Measurements from ENCODE around the gene PTCD2. TPM values are rescaled to one million over a fixed set of nuclear protein-coding genes. Genes with fewer than 3 reads are reported as not detected.
A peak's percentile ranks its signal among the peaks of the same experiment; 100 is the strongest.

The PTCD2 gene
- total and polyA plus RNA-seq, 2 donors from 2014 or later, result 7.2 to 9.8 TPM

DNA sequence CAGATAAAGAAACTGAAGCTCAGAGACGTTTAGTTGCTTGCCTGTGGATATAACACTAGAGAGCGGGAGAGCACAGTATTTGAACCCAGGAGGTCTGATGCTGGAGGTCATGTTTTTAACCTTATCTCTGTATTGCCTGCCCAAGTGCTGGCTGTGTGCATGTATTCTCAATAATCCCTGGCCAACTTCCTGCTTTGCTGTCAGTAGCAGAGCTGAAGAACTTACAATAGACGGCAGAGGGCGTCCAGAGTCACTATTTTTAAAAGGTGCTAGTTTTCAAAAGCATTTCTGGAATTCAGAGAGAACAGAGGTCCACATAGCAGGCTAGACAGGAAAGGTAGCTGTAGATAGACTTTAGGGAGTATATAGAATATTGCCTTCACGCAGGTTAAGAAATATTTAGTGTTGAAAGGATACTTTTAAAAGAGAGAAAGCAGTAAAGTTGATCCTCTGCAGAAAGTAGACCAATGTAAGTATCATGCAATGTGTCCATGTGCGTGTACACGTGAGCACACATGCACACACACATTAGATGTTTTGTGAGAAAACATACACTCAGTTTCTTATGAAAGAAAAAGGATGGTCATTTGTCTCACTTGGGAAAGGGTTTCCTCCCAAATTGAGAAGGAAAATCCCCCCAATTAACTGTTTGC, 46.3 kb downstream of the PTCD2 start:
- FAIRE-seq (peak; percentile 79), DNase-seq (peak in 4 of 5 donors; percentile 56 to 90 (median 74))
- peaks cover 0 to 5% (median 0%) of the 10 kb centered on the region in 3 donors for H3K4me1 ChIP-seq (ENCODE audit: control insufficient read depth in 2 of 3, insufficient read depth in 2 of 3, low read depth in 1 of 3, low read length in 3 of 3)

DNA sequence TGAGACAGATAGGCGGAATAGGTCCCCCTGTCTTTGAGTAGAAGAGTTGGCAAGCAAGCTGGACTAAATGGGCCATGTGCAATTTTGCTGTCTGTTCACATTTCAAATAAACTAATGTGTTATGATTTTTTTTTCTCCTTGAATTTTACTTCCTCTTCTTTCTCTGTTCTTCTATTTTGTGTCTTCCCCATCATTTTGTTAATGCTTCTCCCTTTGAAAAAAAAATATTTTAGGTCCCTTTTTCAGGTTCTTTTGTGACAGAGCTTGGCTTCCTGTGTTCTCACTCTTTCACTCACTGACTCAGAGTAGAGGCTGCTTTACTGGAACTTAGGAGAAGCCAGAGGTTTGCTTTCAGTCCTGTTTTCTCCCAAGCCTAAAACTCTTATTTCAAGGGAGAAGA, 48.1 kb downstream of the PTCD2 start:
- no peak for TF ChIP-seq CTCF (IDR thresholded peaks at IDR 0.05; ENCODE audit: borderline replicate concordance, extremely low read depth, insufficient read depth)
- no peak for DNase-seq
- Histone ChIP-seq H3K27ac (ENCODE audit: low read depth in 2 of 2, low read length in 2 of 2) (no peak overlapping the region), H3K4me1 (ENCODE audit: control insufficient read depth in 2 of 3, insufficient read depth in 2 of 3, low read depth in 1 of 3, low read length in 3 of 3) (peaks cover 0 to 5% (median 0%) of the 10 kb centered on the region in 3 donors), H3K4me3 (ENCODE audit: low read length in 3 of 3) (no peak overlapping the region), H3K9ac (ENCODE audit: low read length in 3 of 3) (no peak overlapping the region), H3K36me3 (ENCODE audit: control insufficient read depth in 2 of 3, insufficient read depth in 3 of 3, low read length in 3 of 3) (no peaks in the 10 kb centered on the region), H3K9me3 (ENCODE audit: control insufficient read depth in 2 of 3, insufficient read depth in 1 of 3, low read length in 3 of 3) (no peaks in the 10 kb centered on the region), H3K27me3 (ENCODE audit: control insufficient read depth, insufficient read depth, low read length) (no peaks in the 10 kb centered on the region)
- intact Hi-C loops (cut with DNase I), result no loop called here
- no peak for FAIRE-seq

More for the DNA sequence above, 46.3 kb downstream of the PTCD2 start:
- no peaks in the 10 kb centered on the region for H3K9me3 ChIP-seq (ENCODE audit: control insufficient read depth in 2 of 3, insufficient read depth in 1 of 3, low read length in 3 of 3)
- H3K9ac ChIP-seq (ENCODE audit: low read length in 3 of 3), result no peak overlapping the region
- TF ChIP-seq CTCF (IDR thresholded peaks at IDR 0.05; ENCODE audit: borderline replicate concordance, extremely low read depth, insufficient read depth), result peak; percentile 87
- H3K27ac ChIP-seq (ENCODE audit: low read depth in 2 of 2, low read length in 2 of 2), result no peak overlapping the region
- intact Hi-C loops (cut with DNase I), result no loop called here
- H3K36me3 ChIP-seq (ENCODE audit: control insufficient read depth in 2 of 3, insufficient read depth in 3 of 3, low read length in 3 of 3), result peaks cover 0 to 2% (median 0%) of the 10 kb centered on the region in 3 donors
- H3K27me3 ChIP-seq (ENCODE audit: control insufficient read depth, insufficient read depth, low read length), result no peaks in the 10 kb centered on the region
- no peak overlapping the region for H3K4me3 ChIP-seq (ENCODE audit: low read length in 3 of 3)

DNA sequence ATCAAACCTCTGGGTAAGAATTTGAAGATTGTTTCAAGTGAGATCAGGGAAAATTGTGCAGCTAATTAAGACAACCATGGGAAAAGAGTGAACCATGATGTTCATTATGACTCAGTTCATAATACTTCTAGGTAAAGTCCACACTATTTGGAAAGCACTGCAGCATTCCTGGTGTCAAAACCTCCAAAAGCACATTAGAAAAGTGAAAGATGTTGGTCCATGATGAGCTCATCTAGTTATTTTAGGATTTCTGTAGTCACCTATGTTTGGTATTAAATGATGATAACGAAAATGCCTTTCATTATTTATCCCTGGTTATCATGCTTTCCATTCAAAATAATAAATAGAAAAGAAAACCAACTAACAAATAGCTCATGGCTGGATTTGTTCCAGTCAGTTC, 49.1 kb downstream of the PTCD2 start:
- no peak for TF ChIP-seq CTCF (IDR thresholded peaks at IDR 0.05; ENCODE audit: borderline replicate concordance, extremely low read depth, insufficient read depth)
- intact Hi-C loops (cut with DNase I), result no loop called here
- Histone ChIP-seq H3K9me3 (ENCODE audit: control insufficient read depth in 2 of 3, insufficient read depth in 1 of 3, low read length in 3 of 3) (no peaks in the 10 kb centered on the region), H3K9ac (ENCODE audit: low read length in 3 of 3) (no peak overlapping the region), H3K4me1 (ENCODE audit: control insufficient read depth in 2 of 3, insufficient read depth in 2 of 3, low read depth in 1 of 3, low read length in 3 of 3) (peaks cover 0 to 5% (median 0%) of the 10 kb centered on the region in 3 donors), H3K27me3 (ENCODE audit: control insufficient read depth, insufficient read depth, low read length) (no peaks in the 10 kb centered on the region), H3K36me3 (ENCODE audit: control insufficient read depth in 2 of 3, insufficient read depth in 3 of 3, low read length in 3 of 3) (no peaks in the 10 kb centered on the region), H3K27ac (ENCODE audit: low read depth in 2 of 2, low read length in 2 of 2) (no peak overlapping the region), H3K4me3 (ENCODE audit: low read length in 3 of 3) (no peak overlapping the region)
- DNase-seq, result no peak
- no peak for FAIRE-seq
